Keratinocyte (primary cell): Measurements from ENCODE around the gene CCL20.

Source experiments
- CTCF ChIP-seq, 3 experiments: IDR thresholded peaks in 1 of 3; conservative IDR thresholded peaks in 1 of 3; optimal IDR thresholded peaks in 1 of 3; 2 replicates in 2 of 3; 3 replicates in 1 of 3; pipeline versions ENCODE3 to v1.5.1; 2011; ENCODE audit warnings: low read length in 3 of 3, mild to moderate bottlenecking in 3 of 3, moderate library complexity in 2 of 3, control low read depth in 1 of 3, inconsistent platforms in 1 of 3; ENCODE audit not compliant: insufficient read depth in 2 of 3; ENCODE audit errors: extremely low read depth in 1 of 3
- EZH2 ChIP-seq: IDR thresholded peaks from one replicate; pipeline ENCODE4 v1.6.1; 2012; ENCODE audit warnings: inconsistent platforms, mild to moderate bottlenecking, low read length, moderate library complexity

- TF ChIP-seq CTCF (optimal IDR thresholded peaks at IDR 0.05 in 1 of 3, IDR thresholded peaks at IDR 0.05 in 1 of 3, conservative IDR thresholded peaks at IDR 0.05 in 1 of 3; ENCODE audit: extremely low read depth in 1 of 3, insufficient read depth in 2 of 3, low read length in 3 of 3), result no peak
- TF ChIP-seq EZH2, result no peak
These were observed 15.7 kb downstream of the CCL20 start for GRCh38 chr2:227829337-227829736.
